Loucy (cell line): ENCODE data around the gene CLIC2.

ENCODE experiments used
- CTCF ChIP-seq: fragments of 200-600 bp; sonication (generic); conservative IDR thresholded peaks from 2 replicates; pipeline ENCODE4 v1.5.1; 2014; ENCODE audit warnings: mild to moderate bottlenecking, antibody characterized with exemption, low read length
- EZH2phosphoT487 ChIP-seq: fragments of 200-600 bp; IDR thresholded peaks from 2 replicates; pipeline ENCODE4 v1.6.1; 2018; ENCODE audit warnings: antibody characterized with exemption, mild to moderate bottlenecking, moderate library complexity, borderline replicate concordance

- no peak for TF ChIP-seq CTCF
- no peak for TF ChIP-seq EZH2phosphoT487
Observed at GRCh38 chrX:155246748-155247147, 87.7 kb downstream of the CLIC2 start.
